Measurements from ENCODE around the gene TBC1D22A. TPM values are rescaled to one million over a fixed set of nuclear protein-coding genes. Genes with fewer than 3 reads are reported as not detected.

TBC1D22A gene
- total RNA-seq, 1 donor = 17.7 TPM

DNA sequence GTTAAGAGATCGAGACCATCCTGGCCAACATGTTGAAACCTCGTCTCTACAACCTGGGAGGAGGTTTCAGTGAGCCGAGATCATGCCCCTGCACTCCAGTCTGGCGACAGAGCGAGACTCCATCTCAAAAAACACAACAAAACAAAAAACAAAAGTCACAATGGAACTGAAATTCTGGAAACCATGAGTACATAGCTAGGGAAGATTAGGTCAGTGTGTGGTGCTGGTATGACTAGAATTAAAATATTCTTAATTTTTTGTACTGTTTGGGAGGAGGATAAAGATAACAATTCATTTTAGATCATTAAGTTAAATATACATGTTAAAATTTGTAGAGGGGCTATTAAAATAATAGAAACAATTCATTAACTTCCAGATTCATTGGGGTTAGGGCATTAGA, 344.4 kb downstream of the TBC1D22A start:
- peaks cover 16% of the 10 kb centered on the region for H3K4me1 ChIP-seq (ENCODE audit: insufficient read depth, low read length)
- H3K9me3 ChIP-seq (ENCODE audit: low read depth, low read length) = no peaks in the 10 kb centered on the region
- H3K79me2 ChIP-seq (ENCODE audit: insufficient read depth, low read length) = no peaks in the 10 kb centered on the region
- H3K27me3 ChIP-seq (ENCODE audit: insufficient read depth, low read length) = no peaks in the 10 kb centered on the region
- no peaks in the 10 kb centered on the region for H3K36me3 ChIP-seq (ENCODE audit: insufficient read depth, low read length)
- no peaks in the 10 kb centered on the region for H4K20me1 ChIP-seq (ENCODE audit: insufficient read depth, low read length)
- peak overlapping the region; percentile 20 for H3K27ac ChIP-seq (ENCODE audit: low read depth, low read length)
- H2AFZ ChIP-seq (ENCODE audit: low read length) = no peak overlapping the region
- no peak for DNase-seq (ENCODE audit: insufficient read length, low spot score, missing footprints)
- TF ChIP-seq, protein P1, sequence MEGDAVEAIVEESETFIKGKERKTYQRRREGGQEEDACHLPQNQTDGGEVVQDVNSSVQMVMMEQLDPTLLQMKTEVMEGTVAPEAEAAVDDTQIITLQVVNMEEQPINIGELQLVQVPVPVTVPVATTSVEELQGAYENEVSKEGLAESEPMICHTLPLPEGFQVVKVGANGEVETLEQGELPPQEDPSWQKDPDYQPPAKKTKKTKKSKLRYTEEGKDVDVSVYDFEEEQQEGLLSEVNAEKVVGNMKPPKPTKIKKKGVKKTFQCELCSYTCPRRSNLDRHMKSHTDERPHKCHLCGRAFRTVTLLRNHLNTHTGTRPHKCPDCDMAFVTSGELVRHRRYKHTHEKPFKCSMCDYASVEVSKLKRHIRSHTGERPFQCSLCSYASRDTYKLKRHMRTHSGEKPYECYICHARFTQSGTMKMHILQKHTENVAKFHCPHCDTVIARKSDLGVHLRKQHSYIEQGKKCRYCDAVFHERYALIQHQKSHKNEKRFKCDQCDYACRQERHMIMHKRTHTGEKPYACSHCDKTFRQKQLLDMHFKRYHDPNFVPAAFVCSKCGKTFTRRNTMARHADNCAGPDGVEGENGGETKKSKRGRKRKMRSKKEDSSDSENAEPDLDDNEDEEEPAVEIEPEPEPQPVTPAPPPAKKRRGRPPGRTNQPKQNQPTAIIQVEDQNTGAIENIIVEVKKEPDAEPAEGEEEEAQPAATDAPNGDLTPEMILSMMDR (IDR thresholded peaks at IDR 0.05; ENCODE audit: extremely low read depth, low read depth, low read length) = no peak
- H3K4me2 ChIP-seq (ENCODE audit: insufficient read depth, low read length) = no peak overlapping the region
- no peak overlapping the region for H3K4me3 ChIP-seq (ENCODE audit: insufficient read depth, low read length)

DNA sequence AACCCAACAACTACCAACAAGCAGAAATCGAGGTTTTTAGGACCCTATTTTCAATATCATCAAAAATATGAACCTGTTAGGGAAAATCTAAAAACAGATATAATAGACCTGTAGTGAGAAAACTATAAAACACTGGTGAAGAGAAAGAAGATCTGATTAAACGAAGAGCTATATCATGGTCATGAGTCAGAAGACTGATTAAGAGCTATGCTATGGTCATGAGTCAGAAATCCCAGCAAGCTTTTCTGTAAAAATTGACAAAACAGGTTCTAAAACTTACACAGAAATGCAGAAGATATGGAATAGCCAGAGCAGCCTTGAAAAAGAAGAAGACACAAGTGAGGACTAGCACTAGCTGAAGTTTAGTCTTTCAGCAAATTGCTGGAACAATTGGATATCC, 345.0 kb downstream of the TBC1D22A start:
- peaks cover 16% of the 10 kb centered on the region for H3K4me1 ChIP-seq (ENCODE audit: insufficient read depth, low read length)
- peak overlapping the region; percentile 18 for H3K4me2 ChIP-seq (ENCODE audit: insufficient read depth, low read length)
- peak overlapping the region; percentile 20 for H3K27ac ChIP-seq (ENCODE audit: low read depth, low read length)
- TF ChIP-seq, protein P1 (IDR thresholded peaks at IDR 0.05; ENCODE audit: extremely low read depth, low read depth, low read length) = no peak
- peak; percentile 93 for DNase-seq (ENCODE audit: insufficient read length, low spot score, missing footprints)
- no peaks in the 10 kb centered on the region for H4K20me1 ChIP-seq (ENCODE audit: insufficient read depth, low read length)
- H3K79me2 ChIP-seq (ENCODE audit: insufficient read depth, low read length) = no peaks in the 10 kb centered on the region
- no peak overlapping the region for H2AFZ ChIP-seq (ENCODE audit: low read length)
- H3K27me3 ChIP-seq (ENCODE audit: insufficient read depth, low read length) = no peaks in the 10 kb centered on the region
- H3K4me3 ChIP-seq (ENCODE audit: insufficient read depth, low read length) = no peak overlapping the region
- no peaks in the 10 kb centered on the region for H3K36me3 ChIP-seq (ENCODE audit: insufficient read depth, low read length)
- no peaks in the 10 kb centered on the region for H3K9me3 ChIP-seq (ENCODE audit: low read depth, low read length)

DNA sequence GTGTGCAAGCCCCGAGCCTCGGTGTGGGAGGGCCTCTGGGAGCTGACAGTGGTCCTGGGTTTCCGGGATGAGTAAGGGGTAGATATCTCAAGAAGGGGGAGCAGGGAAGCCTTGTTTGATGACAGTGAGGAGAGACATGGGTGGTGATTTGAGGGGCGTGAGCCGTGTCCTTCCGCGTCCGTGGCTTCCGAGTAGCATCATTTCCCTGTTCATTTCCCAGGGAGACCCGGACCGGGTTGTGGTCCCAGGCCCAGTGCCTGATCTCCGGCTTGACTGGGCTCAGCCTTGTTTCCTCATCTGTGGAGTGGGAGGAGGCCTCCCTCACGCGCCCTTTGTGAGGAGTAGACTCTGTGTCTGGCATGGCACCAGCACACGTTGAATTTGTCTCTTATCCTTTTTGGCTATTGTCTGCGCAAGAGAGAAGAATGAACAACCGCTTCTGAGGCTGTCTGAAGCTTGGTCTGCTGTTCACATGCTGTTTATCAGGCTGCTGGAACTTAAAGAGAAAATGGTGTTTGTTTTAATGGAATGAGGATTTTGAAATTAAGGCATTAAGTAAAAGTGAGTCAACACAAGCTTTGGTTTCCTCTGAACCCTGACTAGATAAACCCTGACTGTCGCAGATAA, 348.5 kb downstream of the TBC1D22A start:
- Histone ChIP-seq H4K20me1 (ENCODE audit: insufficient read depth, low read length) (no peaks in the 10 kb centered on the region), H3K4me2 (ENCODE audit: insufficient read depth, low read length) (no peak overlapping the region), H3K9me3 (ENCODE audit: low read depth, low read length) (no peaks in the 10 kb centered on the region), H3K4me3 (ENCODE audit: insufficient read depth, low read length) (no peak overlapping the region), H3K79me2 (ENCODE audit: insufficient read depth, low read length) (no peaks in the 10 kb centered on the region), H3K4me1 (ENCODE audit: insufficient read depth, low read length) (peaks cover 16% of the 10 kb centered on the region), H3K27ac (ENCODE audit: low read depth, low read length) (no peak overlapping the region), H2AFZ (ENCODE audit: low read length) (no peak overlapping the region), H3K27me3 (ENCODE audit: insufficient read depth, low read length) (no peaks in the 10 kb centered on the region), H3K36me3 (ENCODE audit: insufficient read depth, low read length) (no peaks in the 10 kb centered on the region)
- TF ChIP-seq, protein P1 (IDR thresholded peaks at IDR 0.05; ENCODE audit: extremely low read depth, low read depth, low read length) = no peak
- DNase-seq (ENCODE audit: insufficient read length, low spot score, missing footprints) = peak; percentile 52

DNA sequence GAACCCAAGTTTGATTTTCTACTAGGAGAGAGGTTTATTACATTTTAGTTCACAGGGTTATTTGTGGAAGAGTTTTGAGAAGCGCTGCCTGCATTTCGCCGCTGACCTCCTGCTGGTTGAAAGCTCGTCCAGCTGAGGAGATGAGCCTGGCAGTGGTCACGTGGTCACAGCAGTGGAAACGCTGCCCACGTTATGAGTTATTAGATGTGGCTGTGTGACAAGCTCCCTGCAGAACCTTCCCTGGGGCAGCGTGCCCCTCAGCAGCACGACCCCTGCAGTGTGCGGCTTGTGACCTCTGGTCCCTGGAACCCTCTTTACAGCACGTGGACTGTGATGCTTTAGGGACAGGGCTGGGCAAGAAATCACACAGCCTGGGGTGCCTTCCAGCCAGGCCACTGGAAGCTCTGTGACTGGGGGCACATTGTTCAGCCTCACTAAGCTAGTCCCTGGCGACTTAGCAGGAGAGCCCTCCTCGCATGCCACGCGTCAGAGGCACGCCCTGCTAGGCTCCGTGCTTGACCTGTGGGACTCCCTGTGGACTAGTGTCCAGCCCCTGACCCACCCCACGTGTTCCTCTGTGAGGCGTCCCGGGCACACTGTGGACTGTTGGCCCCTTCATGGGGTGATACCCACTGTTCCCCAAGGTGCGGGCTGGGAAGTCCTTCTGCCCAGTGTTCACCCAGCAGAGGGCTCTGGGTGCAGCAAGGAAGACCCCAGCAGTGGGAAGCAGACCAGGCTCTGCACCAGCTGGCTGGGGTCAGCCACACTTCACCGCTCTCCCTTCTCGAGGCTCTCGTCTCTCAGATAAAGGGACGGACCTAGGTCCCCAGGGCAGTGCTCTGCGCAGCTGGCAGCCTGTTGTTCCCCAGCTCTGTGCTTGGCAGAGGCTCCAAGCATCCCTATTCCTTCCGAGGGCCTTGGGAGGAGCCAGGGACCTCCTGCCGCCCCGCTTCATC, 349.5 kb downstream of the TBC1D22A start:
- H3K79me2 ChIP-seq (ENCODE audit: insufficient read depth, low read length) = no peaks in the 10 kb centered on the region
- peak; percentile 79 for DNase-seq (ENCODE audit: insufficient read length, low spot score, missing footprints)
- peaks cover 13% of the 10 kb centered on the region for H3K4me1 ChIP-seq (ENCODE audit: insufficient read depth, low read length)
- H3K4me3 ChIP-seq (ENCODE audit: insufficient read depth, low read length) = no peak overlapping the region
- H4K20me1 ChIP-seq (ENCODE audit: insufficient read depth, low read length) = no peaks in the 10 kb centered on the region
- H3K4me2 ChIP-seq (ENCODE audit: insufficient read depth, low read length) = no peak overlapping the region
- no peaks in the 10 kb centered on the region for H3K27me3 ChIP-seq (ENCODE audit: insufficient read depth, low read length)
- no peaks in the 10 kb centered on the region for H3K36me3 ChIP-seq (ENCODE audit: insufficient read depth, low read length)
- TF ChIP-seq, protein P1 (IDR thresholded peaks at IDR 0.05; ENCODE audit: extremely low read depth, low read depth, low read length) = no peak
- H3K9me3 ChIP-seq (ENCODE audit: low read depth, low read length) = no peaks in the 10 kb centered on the region
- no peak overlapping the region for H3K27ac ChIP-seq (ENCODE audit: low read depth, low read length)
- H2AFZ ChIP-seq (ENCODE audit: low read length) = no peak overlapping the region

Data from osteoblast (primary cell).